MCF 10A (cell line): Measurements from ENCODE around the gene PCDH15. TPM values are rescaled to one million over a fixed set of nuclear protein-coding genes. Genes with fewer than 3 reads are reported as not detected.

ENCODE experiments used
- BruUV-seq: library from RNA; stranded (reverse); fragments of 400-500 nt; replicated peaks from 2 replicates; lab custom pipeline; 2021; lab: Mats Ljungman, UMichigan
- CTCF ChIA-PET: fragments of 300-600 bp; sonication (Branson Sonifier 250); formaldehyde crosslinking; extraction: SDS; loops from one replicate; lab custom pipeline; 2021; ENCODE audit warnings: antibody characterized with exemption, inconsistent platforms; lab: Yijun Ruan, JAX
- POLR2A ChIA-PET: fragments of 300-600, 350-650 bp; sonication (Branson Sonifier 250); formaldehyde crosslinking; extraction: SDS; loops from one replicate; lab custom pipeline; 2020; ENCODE audit warnings: antibody characterized with exemption, inconsistent platforms; lab: Yijun Ruan, JAX
- DNase-seq: peaks from one replicate; pipeline ENCODE4 v3.0.0-alpha.2; 2018; ENCODE audit not compliant: unreplicated experiment
- H3K27ac Mint-ChIP-seq: one replicate; pipeline ENCODE4 v1.8.0; 2022; ENCODE audit warnings: mild to moderate bottlenecking, low read depth, mixed read lengths; ENCODE audit not compliant: unreplicated experiment
- H3K27me3 Mint-ChIP-seq: one replicate; pipeline ENCODE4 v1.8.0; 2022; ENCODE audit warnings: mixed read lengths; ENCODE audit not compliant: insufficient read depth, unreplicated experiment
- H3K36me3 Mint-ChIP-seq: one replicate; pipeline ENCODE4 v1.8.0; 2022; ENCODE audit warnings: mild to moderate bottlenecking, moderate library complexity, mixed read lengths; ENCODE audit not compliant: insufficient read depth, unreplicated experiment
- H3K4me1 Mint-ChIP-seq: one replicate; pipeline ENCODE4 v1.8.0; 2022; ENCODE audit warnings: mixed read lengths; ENCODE audit not compliant: insufficient read depth, unreplicated experiment
- H3K4me3 Mint-ChIP-seq: one replicate; pipeline ENCODE4 v1.8.0; 2022; ENCODE audit warnings: mild to moderate bottlenecking, moderate library complexity, mixed read lengths; ENCODE audit not compliant: unreplicated experiment
- H3K9me3 Mint-ChIP-seq: one replicate; pipeline ENCODE4 v1.8.0; 2022; ENCODE audit warnings: mixed read lengths; ENCODE audit not compliant: unreplicated experiment
- intact Hi-C: fragments of 100-400 bp; cut with micrococcal nuclease; formaldehyde crosslinking; loops from 2 replicates; pipeline ENCODE4 v1.14.1; 2022
- total RNA-seq: library from RNA; stranded (reverse); gene quantifications from 2 replicates; pipeline ENCODE4 v1.2.3, GENCODE V29; 2022
- TF ChIP-seq, protein P1 (sequence below): fragments of 200-600 bp; IDR thresholded peaks from one replicate; pipeline ENCODE4 v1.8.0; 2022; ENCODE audit warnings: antibody characterized with exemption, mild to moderate bottlenecking; ENCODE audit not compliant: unreplicated experiment

Gene PCDH15
- total RNA-seq, 1 experiment from 2014 or later: not detected

DNA sequence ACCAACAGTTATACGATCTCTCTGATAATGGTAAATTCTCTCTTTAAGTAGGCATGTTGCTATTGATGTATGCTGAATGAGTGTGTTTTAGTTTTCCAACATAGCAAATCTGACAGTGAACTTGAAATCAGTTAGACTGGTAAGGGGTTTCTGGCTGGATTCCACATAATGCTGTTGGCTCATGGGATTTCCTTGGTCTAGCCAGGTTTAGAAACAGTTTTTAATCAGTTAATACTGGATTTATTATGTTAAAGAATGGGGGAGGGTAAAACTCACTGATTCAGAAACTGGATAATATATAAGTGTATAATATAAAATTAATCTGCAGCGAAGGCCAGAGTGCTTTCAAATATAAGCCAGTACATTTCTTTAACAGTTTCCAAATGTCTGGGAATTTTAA, 55.6 kb downstream of the PCDH15 start:
- intact Hi-C loops: no loop called here
- CTCF ChIA-PET: no interaction called here
- TF ChIP-seq, protein P1, sequence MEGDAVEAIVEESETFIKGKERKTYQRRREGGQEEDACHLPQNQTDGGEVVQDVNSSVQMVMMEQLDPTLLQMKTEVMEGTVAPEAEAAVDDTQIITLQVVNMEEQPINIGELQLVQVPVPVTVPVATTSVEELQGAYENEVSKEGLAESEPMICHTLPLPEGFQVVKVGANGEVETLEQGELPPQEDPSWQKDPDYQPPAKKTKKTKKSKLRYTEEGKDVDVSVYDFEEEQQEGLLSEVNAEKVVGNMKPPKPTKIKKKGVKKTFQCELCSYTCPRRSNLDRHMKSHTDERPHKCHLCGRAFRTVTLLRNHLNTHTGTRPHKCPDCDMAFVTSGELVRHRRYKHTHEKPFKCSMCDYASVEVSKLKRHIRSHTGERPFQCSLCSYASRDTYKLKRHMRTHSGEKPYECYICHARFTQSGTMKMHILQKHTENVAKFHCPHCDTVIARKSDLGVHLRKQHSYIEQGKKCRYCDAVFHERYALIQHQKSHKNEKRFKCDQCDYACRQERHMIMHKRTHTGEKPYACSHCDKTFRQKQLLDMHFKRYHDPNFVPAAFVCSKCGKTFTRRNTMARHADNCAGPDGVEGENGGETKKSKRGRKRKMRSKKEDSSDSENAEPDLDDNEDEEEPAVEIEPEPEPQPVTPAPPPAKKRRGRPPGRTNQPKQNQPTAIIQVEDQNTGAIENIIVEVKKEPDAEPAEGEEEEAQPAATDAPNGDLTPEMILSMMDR: no peak
- POLR2A ChIA-PET: no interaction called here
- H3K27me3 Mint-ChIP-seq: peaks cover 54% of the 10 kb centered on the region
- no peak overlapping the region for H3K4me3 Mint-ChIP-seq
- H3K27ac Mint-ChIP-seq: no peak overlapping the region
- DNase-seq: no peak
- no peaks in the 10 kb centered on the region for H3K9me3 Mint-ChIP-seq
- no peaks in the 10 kb centered on the region for H3K4me1 Mint-ChIP-seq
- no TSS peak for BruUV-seq
- H3K36me3 Mint-ChIP-seq: no peaks in the 10 kb centered on the region

DNA sequence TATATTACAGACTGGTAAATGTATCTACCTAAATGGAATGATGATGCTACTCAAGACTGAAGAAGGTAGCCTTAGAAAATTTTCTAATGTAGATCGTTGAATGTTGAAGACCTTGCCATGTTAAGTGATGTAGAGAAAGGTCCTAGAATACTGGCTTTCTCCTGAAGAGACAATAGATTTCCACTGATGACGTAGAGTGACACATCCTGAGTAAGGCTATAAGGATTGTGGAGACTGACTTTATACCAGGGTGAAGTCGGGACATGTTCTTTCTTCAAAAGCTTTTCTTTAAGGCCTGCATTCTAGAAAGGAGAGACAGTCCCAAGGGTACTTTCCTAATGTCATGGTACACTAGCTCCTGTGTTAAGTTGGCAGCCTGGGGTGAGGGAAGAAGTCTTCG, 58.6 kb downstream of the PCDH15 start:
- DNase-seq: no peak
- TF ChIP-seq, protein P1: no peak
- Mint-ChIP-seq H3K27ac (no peak overlapping the region), H3K9me3 (no peaks in the 10 kb centered on the region), H3K36me3 (no peaks in the 10 kb centered on the region), H3K4me1 (no peaks in the 10 kb centered on the region), H3K4me3 (no peak overlapping the region), H3K27me3 (peaks cover 85% of the 10 kb centered on the region)
- ChIA-PET POLR2A (no interaction called here), CTCF (no interaction called here)
- BruUV-seq: no TSS peak
- intact Hi-C loops: no loop called here

DNA sequence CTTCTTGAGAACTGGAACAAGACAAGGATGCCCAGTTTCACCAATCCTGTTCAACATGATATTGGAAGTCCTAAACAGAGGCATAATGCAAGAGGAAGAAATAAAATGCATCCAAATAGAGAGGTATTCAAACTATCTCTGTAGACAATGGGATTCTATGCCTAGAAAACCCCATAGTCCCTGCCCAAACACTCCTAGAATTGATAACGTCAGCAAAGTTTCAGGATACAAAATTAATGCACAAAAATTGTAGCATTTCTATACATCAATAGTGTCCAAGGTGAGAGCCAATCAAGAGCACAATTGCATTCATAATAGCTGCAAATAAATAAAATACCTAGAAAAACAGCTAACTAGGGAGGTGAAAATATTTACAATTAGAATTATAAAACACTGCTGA, 72.5 kb downstream of the PCDH15 start:
- ChIA-PET CTCF (no interaction called here), POLR2A (no interaction called here)
- H3K4me3 Mint-ChIP-seq: no peak overlapping the region
- TF ChIP-seq, protein P1: no peak
- no TSS peak for BruUV-seq
- intact Hi-C loops: no loop called here
- no peak overlapping the region for H3K27ac Mint-ChIP-seq
- H3K36me3 Mint-ChIP-seq: no peaks in the 10 kb centered on the region
- no peak for DNase-seq
- H3K9me3 Mint-ChIP-seq: no peaks in the 10 kb centered on the region
- peaks cover 45% of the 10 kb centered on the region for H3K27me3 Mint-ChIP-seq
- no peaks in the 10 kb centered on the region for H3K4me1 Mint-ChIP-seq

DNA sequence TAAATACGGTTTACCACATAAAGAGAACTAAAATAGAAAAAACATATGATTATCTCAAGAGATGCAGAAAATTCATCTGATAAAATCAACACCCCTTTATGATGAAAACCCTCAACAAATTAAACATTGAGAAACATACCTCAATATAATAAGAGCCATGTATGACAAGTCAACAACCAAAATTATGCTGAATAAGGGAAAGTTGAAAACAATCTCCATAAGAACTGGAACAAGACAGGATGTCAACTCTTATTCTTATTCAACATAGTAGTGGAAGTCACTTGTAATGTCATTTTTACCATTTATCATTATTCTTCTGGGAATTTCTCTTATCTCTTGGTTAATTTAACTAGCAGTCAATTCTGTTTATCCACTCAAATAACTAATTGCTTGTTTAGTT, 79.0 kb downstream of the PCDH15 start:
- peaks cover 49% of the 10 kb centered on the region for H3K27me3 Mint-ChIP-seq
- H3K36me3 Mint-ChIP-seq: no peaks in the 10 kb centered on the region
- no peak overlapping the region for H3K27ac Mint-ChIP-seq
- H3K4me3 Mint-ChIP-seq: no peak overlapping the region
- no TSS peak for BruUV-seq
- ChIA-PET POLR2A (no interaction called here), CTCF (no interaction called here)
- H3K9me3 Mint-ChIP-seq: peaks cover 7% of the 10 kb centered on the region
- TF ChIP-seq, protein P1: no peak
- DNase-seq: no peak
- intact Hi-C loops: no loop called here
- no peaks in the 10 kb centered on the region for H3K4me1 Mint-ChIP-seq
